HCT116 (cell line): ENCODE data around the gene SIL1. TPM values are rescaled to one million over a fixed set of nuclear protein-coding genes. Genes with fewer than 3 reads are reported as not detected.

Source experiments
- ATAC-seq: fragments of 200-7000 bp; cut with Tn5 transposase; 2 replicates; pipeline ENCODE4 v1.9.1; 2020; ENCODE audit warnings: mild to moderate bottlenecking, moderate library complexity
- BruUV-seq: library from RNA; stranded (reverse); fragments of 400-500 nt; replicated peaks from 2 replicates; lab custom pipeline; 2021; lab: Mats Ljungman, UMichigan
- CTCF ChIA-PET: fragments of 300-600 bp; sonication (Branson Sonifier 250); formaldehyde crosslinking; loops from one replicate; lab custom pipeline; 2021; ENCODE audit warnings: antibody characterized with exemption; lab: Charles Lee
- POLR2A ChIA-PET: fragments of 300-600, 350-600 bp; sonication (Branson Sonifier 250); formaldehyde crosslinking; loops from one replicate; lab custom pipeline; 2021; ENCODE audit warnings: antibody characterized with exemption; lab: Charles Lee
- RAD21 ChIA-PET, 2 experiments: fragments of 300-600 bp; sonication (Branson Sonifier 250); formaldehyde crosslinking; loops; one replicate each; lab custom pipeline; 2023; ENCODE audit warnings: low total read pairs in 2 of 2; ENCODE audit not compliant: uncharacterized antibody in 2 of 2, unreplicated experiment in 2 of 2, low non-redundant PET in 1 of 2; lab: Charles Lee
- DNase-seq: peaks from one replicate; pipeline ENCODE4 v3.0.0-alpha.2; 2010; ENCODE audit warnings: low read depth, low spot score
- H2AFZ ChIP-seq: fragments of 200-600 bp; shearing (Covaris generic), sonication (generic); 2 replicates; pipeline ENCODE4 v1.6.1; 2017; ENCODE audit warnings: low read depth, mixed run types, mixed read lengths, antibody characterized with exemption, low read length; ENCODE audit not compliant: poor library complexity, severe bottlenecking
- H3K27ac ChIP-seq: 2 replicates; pipeline ENCODE4 v1.5.1; 2012; ENCODE audit warnings: low read depth, low read length
- H3K27me3 ChIP-seq: fragments of 200-600 bp; sonication (generic); 2 replicates; pipeline ENCODE4 v1.6.1; 2016; ENCODE audit warnings: mixed run types, low read length, mixed read lengths; ENCODE audit not compliant: insufficient read depth
- H3K36me3 ChIP-seq, 2 experiments: fragments of 200-500 bp in 1 of 2; fragments of 200-600 bp in 1 of 2; sonication (Bioruptor generic) in 1 of 2; sonication (generic) in 1 of 2; 2 replicates each; pipeline versions ENCODE4 v1.5.1 to v1.6.1; 2014 to 2016; ENCODE audit warnings: low read length in 2 of 2, inconsistent platforms in 1 of 2, mixed read lengths in 1 of 2, mixed run types in 1 of 2; ENCODE audit not compliant: insufficient read depth in 2 of 2, control insufficient read depth in 1 of 2
- H3K4me1 ChIP-seq, 2 experiments: fragments of 200-600 bp in 1 of 2; sonication (generic) in 1 of 2; 2 replicates each; pipeline versions ENCODE4 v1.5.1 to v1.6.1; 2012 to 2017; ENCODE audit warnings: low read length in 2 of 2, inconsistent platforms in 1 of 2, mild to moderate bottlenecking in 1 of 2, mixed read lengths in 1 of 2, mixed run types in 1 of 2, moderate library complexity in 1 of 2; ENCODE audit not compliant: insufficient read depth in 2 of 2, control insufficient read depth in 1 of 2
- H3K4me2 ChIP-seq: fragments of 200-600 bp; sonication (generic); 2 replicates; pipeline ENCODE4 v1.6.1; 2017; ENCODE audit warnings: mixed run types, low read length, mixed read lengths
- H3K4me3 ChIP-seq, 2 experiments: fragments of 200-600 bp in 1 of 2; sonication (generic) in 1 of 2; replicated peaks in 1 of 2; 2 replicates each; pipeline ENCODE4 v1.5.1; 2011 to 2016; ENCODE audit warnings: low read length in 2 of 2, control low read depth in 1 of 2, low read depth in 1 of 2, mild to moderate bottlenecking in 1 of 2, mixed read lengths in 1 of 2, mixed run types in 1 of 2
- H3K79me2 ChIP-seq: fragments of 200-600 bp; sonication (generic); 2 replicates; pipeline ENCODE4 v1.6.1; 2017; ENCODE audit warnings: mild to moderate bottlenecking, mixed run types, low read length, moderate library complexity, mixed read lengths; ENCODE audit not compliant: insufficient read depth
- H3K9ac ChIP-seq: fragments of 200-600 bp; sonication (generic); 2 replicates; pipeline ENCODE4 v1.6.1; 2016; ENCODE audit warnings: low read length, mixed read lengths
- H3K9me2 ChIP-seq: fragments of 200-600 bp; sonication (generic), shearing (Covaris generic); 2 replicates; pipeline ENCODE4 v1.6.1; 2017; ENCODE audit warnings: mixed run types, mild to moderate bottlenecking, moderate library complexity; ENCODE audit not compliant: insufficient read depth
- H3K9me3 ChIP-seq, 2 experiments: fragments of 200-500 bp in 1 of 2; fragments of 200-600 bp in 1 of 2; sonication (Bioruptor generic) in 1 of 2; sonication (generic) in 1 of 2; 2 replicates each; pipeline ENCODE4 v1.6.1; 2014 to 2017; ENCODE audit warnings: low read length in 2 of 2, mixed read lengths in 2 of 2, inconsistent platforms in 1 of 2, low read depth in 1 of 2, mild to moderate bottlenecking in 1 of 2, mixed run types in 1 of 2, moderate library complexity in 1 of 2; ENCODE audit not compliant: control insufficient read depth in 1 of 2, insufficient read depth in 1 of 2
- H4K20me1 ChIP-seq: fragments of 200-600 bp; sonication (generic), shearing (Covaris generic); 2 replicates; pipeline ENCODE4 v1.6.1; 2017; ENCODE audit warnings: mixed run types, mild to moderate bottlenecking, moderate library complexity; ENCODE audit not compliant: insufficient read depth
- ATF3 ChIP-seq: IDR thresholded peaks from 2 replicates; pipeline ENCODE4 v1.6.1; 2012
- CEBPB ChIP-seq: IDR thresholded peaks from 2 replicates; pipeline ENCODE4 v1.6.1; 2012; ENCODE audit warnings: low read depth
- CTCF ChIP-seq, 3 experiments: fragments of 200-600 bp in 1 of 3; sonication (generic) in 1 of 3; IDR thresholded peaks in 2 of 3; conservative IDR thresholded peaks in 1 of 3; 2 replicates each; pipeline ENCODE4 v1.5.1; 2012 to 2017; ENCODE audit warnings: low read depth in 2 of 3, low read length in 2 of 3, antibody characterized with exemption in 1 of 3, borderline replicate concordance in 1 of 3, control low read depth in 1 of 3, mild to moderate bottlenecking in 1 of 3, mixed read lengths in 1 of 3, mixed run types in 1 of 3, moderate library complexity in 1 of 3; ENCODE audit not compliant: insufficient read depth in 1 of 3
- EZH2 ChIP-seq: fragments of 200-600 bp; sonication (generic); IDR thresholded peaks from 2 replicates; pipeline ENCODE4 v1.6.1; 2017; ENCODE audit warnings: antibody characterized with exemption, mixed run types
- EZH2phosphoT487 ChIP-seq: fragments of 200-600 bp; IDR thresholded peaks from 2 replicates; pipeline ENCODE4 v1.6.1; 2018; ENCODE audit warnings: antibody characterized with exemption, borderline replicate concordance
- FOSL1 ChIP-seq: IDR thresholded peaks from 2 replicates; pipeline ENCODE4 v1.6.1; 2012; ENCODE audit warnings: low read depth
- JUND ChIP-seq: IDR thresholded peaks from 2 replicates; pipeline ENCODE4 v1.6.1; 2012
- MAX ChIP-seq: IDR thresholded peaks from 2 replicates; pipeline ENCODE4 v1.6.1; 2012
- POLR2A ChIP-seq: IDR thresholded peaks from 2 replicates; pipeline ENCODE4 v1.7.0; 2011; ENCODE audit warnings: borderline replicate concordance; ENCODE audit not compliant: insufficient read depth, insufficient read length; ENCODE audit errors: extremely low read depth
- RAD21 ChIP-seq: IDR thresholded peaks from 2 replicates; pipeline ENCODE4 v1.6.1; 2012; ENCODE audit warnings: low read depth, mild to moderate bottlenecking
- SIN3A ChIP-seq: IDR thresholded peaks from 2 replicates; pipeline ENCODE4 v1.6.1; 2012; ENCODE audit warnings: low read depth
- SP1 ChIP-seq: IDR thresholded peaks from 2 replicates; pipeline ENCODE4 v1.6.1; 2012; ENCODE audit warnings: low read depth
- SRF ChIP-seq: IDR thresholded peaks from 2 replicates; pipeline ENCODE4 v1.6.1; 2012; ENCODE audit warnings: low read depth
- YY1 ChIP-seq: IDR thresholded peaks from 2 replicates; pipeline ENCODE4 v1.6.1; 2011; ENCODE audit warnings: low read length, low read depth, moderate library complexity, mild to moderate bottlenecking; ENCODE audit not compliant: insufficient replicate concordance; ENCODE audit errors: extremely low read depth
- ZBTB33 ChIP-seq: IDR thresholded peaks from 2 replicates; pipeline ENCODE4 v1.6.1; 2011; ENCODE audit warnings: mild to moderate bottlenecking, low read length, moderate library complexity; ENCODE audit not compliant: insufficient replicate concordance; ENCODE audit errors: extremely low read depth
- ZFX ChIP-seq: fragments of 450-650 bp; IDR thresholded peaks from 2 replicates; pipeline ENCODE4 v1.6.1; 2017
- intact Hi-C: fragments of 100-400 bp; cut with micrococcal nuclease; formaldehyde crosslinking; loops from 2 replicates; pipeline ENCODE4 v1.10.0; 2022
- total RNA-seq: library from RNA; stranded (reverse); gene quantifications from one replicate; pipeline ENCODE4 v1.2.1, GENCODE V29; 2021; ENCODE audit not compliant: unreplicated experiment

The SIL1 gene
- total RNA-seq, 1 experiment from 2014 or later, result 34.0 TPM

DNA sequence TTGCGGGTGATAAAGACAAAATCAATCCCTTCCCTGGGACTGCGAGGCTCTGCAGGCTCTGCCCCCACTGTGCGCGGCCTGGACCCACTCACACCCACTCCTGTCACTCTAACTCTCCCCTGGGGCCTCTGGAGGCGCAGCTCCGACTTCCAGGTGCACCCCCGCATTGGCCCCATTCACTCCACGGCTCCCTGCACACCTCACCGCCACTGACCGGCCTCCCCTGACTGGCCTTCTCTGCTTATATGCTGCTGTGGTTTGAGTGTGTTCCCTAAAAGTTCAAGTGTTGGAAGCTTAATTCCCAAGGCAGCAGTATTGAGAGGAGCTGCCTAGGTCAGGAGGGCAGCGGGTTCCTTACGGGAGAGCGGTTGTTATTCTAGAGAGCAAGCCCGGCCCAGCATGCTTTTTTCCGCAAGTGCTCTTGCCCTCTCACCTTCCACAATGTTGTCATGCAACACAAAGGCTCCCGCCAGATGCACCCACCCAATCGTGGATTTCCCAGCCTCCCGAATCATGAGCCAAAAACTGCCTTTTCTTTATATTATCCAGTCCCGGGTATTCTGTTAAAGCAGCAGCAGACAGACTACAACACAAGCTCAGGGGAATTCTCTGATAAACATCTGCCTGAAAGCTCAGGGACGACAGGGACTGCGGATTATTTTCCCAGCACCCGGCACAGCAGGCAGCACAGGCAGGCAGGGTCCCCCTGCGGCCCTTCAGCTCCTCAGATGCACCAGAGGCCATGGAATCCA is 249.5 kb downstream of the SIL1 start (continued):
- TF ChIP-seq CTCF (IDR thresholded peaks at IDR 0.05 in 2 of 3, conservative IDR thresholded peaks at IDR 0.05 in 1 of 3; ENCODE audit: borderline replicate concordance in 1 of 3, insufficient read depth in 1 of 3, low read depth in 2 of 3, low read length in 2 of 3) (no peak), EZH2 (no peak), SRF (no peak), MAX (no peak), ATF3 (no peak)

DNA sequence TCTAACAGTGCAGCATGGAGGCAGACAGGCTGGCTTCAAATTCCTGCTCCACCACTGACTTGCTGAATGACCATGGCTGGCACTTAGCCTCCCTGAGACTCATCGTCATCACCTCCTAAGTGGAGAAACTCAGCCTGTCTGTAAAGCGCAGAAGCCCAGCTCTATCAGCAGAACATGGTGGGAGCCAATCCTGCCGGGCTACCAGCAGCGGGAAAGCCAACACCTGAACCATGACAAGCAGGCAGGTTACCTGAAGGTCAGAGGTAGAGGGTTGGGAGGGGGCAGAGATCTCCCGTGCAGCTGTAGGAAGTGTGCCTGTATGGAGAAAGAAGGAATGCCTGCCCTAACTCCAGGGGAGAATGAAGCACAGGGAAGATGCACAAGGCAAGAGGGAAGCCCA is 250.4 kb downstream of the SIL1 start:
- no peak for DNase-seq
- no peaks in the 10 kb centered on the region for H3K4me1 ChIP-seq
- RAD21 ChIA-PET, result no interaction called here
- no TSS peak for BruUV-seq
- no peaks in the 10 kb centered on the region for H3K27me3 ChIP-seq
- no peak overlapping the region for H3K27ac ChIP-seq
- H3K36me3 ChIP-seq, result no peaks in the 10 kb centered on the region
- POLR2A ChIA-PET, result no interaction called here
- H2AFZ ChIP-seq, result no peak overlapping the region
- no peak overlapping the region for H3K4me2 ChIP-seq
- H4K20me1 ChIP-seq, result no peaks in the 10 kb centered on the region
- intact Hi-C loops, result no loop called here
- no peaks in the 10 kb centered on the region for H3K9me3 ChIP-seq
- TF ChIP-seq SRF (no peak), ZBTB33 (no peak), JUND (no peak), ATF3 (no peak), EZH2phosphoT487 (no peak), RAD21 (no peak), CEBPB (no peak), FOSL1 (no peak), SP1 (no peak), ZFX (no peak), YY1 (no peak), SIN3A (no peak), POLR2A (no peak)
- no peak overlapping the region for H3K9ac ChIP-seq
- H3K79me2 ChIP-seq, result no peaks in the 10 kb centered on the region
- CTCF ChIA-PET, result no interaction called here
- no peaks in the 10 kb centered on the region for H3K9me2 ChIP-seq
- ATAC-seq, result no peak
- no peak overlapping the region for H3K4me3 ChIP-seq
